ENCODE results near the gene FAM181A. TPM values are rescaled to one million over a fixed set of nuclear protein-coding genes. Genes with fewer than 3 reads are reported as not detected.

The FAM181A gene
- total RNA-seq, 4 donors from 2014 or later = not detected

DNA sequence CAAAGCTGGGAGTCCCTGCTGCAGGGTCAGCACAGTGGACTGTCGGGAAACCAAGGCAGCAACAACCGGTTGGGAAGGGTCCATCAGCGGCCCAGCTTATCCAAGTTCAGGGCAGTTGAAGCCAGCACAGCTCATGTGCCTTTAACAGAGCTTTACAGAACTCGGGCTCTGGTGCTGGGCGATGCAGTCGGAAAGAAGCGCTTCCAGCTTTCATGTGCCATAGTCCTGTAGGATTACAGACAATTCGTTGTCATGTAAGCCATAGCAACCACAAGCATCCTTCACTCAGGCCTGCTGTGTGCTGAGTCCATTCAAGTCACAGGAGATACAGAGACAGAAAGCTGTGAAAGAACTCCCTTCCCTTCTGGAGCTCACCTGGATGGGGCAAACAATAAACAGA, 3.5 kb upstream of the FAM181A start:
- intact Hi-C loops (cut with DNase I; ENCODE audit: low total_unique reads) = no loop called here
- 87 to 88% methylated on average over 8 of the region's 8 CpGs for WGBS, 2 donors
- H3K4me3 ChIP-seq (ENCODE audit: low read depth, poor library complexity, severe bottlenecking) = no peak overlapping the region
- no peak for TF ChIP-seq POLR2A (IDR thresholded peaks at IDR 0.05)
- TF ChIP-seq, protein P1, sequence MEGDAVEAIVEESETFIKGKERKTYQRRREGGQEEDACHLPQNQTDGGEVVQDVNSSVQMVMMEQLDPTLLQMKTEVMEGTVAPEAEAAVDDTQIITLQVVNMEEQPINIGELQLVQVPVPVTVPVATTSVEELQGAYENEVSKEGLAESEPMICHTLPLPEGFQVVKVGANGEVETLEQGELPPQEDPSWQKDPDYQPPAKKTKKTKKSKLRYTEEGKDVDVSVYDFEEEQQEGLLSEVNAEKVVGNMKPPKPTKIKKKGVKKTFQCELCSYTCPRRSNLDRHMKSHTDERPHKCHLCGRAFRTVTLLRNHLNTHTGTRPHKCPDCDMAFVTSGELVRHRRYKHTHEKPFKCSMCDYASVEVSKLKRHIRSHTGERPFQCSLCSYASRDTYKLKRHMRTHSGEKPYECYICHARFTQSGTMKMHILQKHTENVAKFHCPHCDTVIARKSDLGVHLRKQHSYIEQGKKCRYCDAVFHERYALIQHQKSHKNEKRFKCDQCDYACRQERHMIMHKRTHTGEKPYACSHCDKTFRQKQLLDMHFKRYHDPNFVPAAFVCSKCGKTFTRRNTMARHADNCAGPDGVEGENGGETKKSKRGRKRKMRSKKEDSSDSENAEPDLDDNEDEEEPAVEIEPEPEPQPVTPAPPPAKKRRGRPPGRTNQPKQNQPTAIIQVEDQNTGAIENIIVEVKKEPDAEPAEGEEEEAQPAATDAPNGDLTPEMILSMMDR (IDR thresholded peaks at IDR 0.05) = no peak
- DNase-seq (ENCODE audit: low spot score in 2 of 2) = no peak

DNA sequence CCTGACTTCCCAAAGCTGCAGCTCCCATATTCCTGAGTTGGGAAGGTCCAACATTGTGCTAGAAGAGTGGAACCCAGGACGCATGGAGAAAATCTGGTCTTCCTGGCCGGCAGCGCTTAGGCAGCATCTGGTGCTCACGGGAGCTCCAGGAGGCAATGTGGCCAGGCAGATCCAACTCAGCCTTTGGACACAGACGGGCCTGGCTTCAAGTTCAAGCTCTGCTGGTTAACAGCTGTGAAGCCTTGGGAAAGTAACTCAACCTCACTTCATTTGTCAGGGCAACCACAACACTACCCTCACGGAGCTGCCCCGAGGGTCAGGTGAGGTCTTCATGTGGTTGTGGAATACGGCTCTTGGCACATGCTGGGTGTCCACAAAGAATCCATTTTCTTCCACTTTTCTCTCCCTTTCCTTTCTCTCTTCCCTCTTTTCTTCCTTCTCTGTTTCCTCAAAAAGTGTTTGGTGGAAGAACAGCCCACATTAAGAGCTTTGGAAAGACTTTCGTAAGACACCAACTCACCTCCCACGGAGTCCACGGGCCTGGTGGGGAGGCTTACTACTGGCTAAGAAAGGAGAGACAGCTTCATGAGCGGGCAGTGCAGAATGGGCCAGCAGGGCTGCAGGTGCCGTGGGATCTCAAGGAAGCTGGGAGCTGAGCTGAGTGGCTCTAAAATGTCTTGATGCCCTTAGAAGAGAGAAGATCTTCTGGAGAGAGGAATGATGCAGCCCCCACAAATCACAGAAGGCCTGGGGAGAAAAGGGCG, 2.4 kb upstream of the FAM181A start:
- no peak overlapping the region for H3K4me3 ChIP-seq (ENCODE audit: low read depth, poor library complexity, severe bottlenecking)
- no peak for DNase-seq (ENCODE audit: low spot score in 2 of 2)
- no peak for TF ChIP-seq POLR2A (IDR thresholded peaks at IDR 0.05)
- TF ChIP-seq, protein P1 (IDR thresholded peaks at IDR 0.05) = no peak
- intact Hi-C loops (cut with DNase I; ENCODE audit: low total_unique reads) = no loop called here
- WGBS, 2 donors = 88 to 92% methylated on average over 13 to 14 of the region's 14 CpGs

DNA sequence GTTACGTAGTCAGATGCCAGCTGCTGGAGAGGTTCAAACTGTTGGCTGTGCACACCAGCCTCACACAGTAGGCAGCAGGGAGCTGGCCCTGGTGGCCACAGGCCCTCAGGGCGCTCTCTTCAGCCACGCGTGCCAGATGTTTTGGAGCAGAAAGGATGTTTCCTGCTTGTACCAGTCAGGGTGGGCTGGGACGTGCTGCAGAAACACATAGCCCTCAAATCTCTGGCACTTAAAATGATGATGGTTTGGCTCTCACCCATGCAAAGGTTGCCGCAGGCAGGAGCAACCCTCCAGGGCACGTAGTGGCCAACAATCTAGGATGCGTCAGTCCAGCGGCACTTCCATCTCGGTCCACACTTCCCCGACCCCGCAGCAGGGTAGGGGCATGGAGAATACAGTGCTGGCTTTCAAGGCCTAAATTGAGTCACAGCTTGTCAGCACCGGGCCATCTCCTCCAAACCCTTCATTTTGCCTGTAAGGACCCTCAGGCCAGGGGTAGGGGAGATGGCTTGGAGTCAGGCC, 1.7 kb upstream of the FAM181A start:
- WGBS, 2 donors = 83 to 87% methylated on average over 13 of the region's 13 CpGs
- no peak overlapping the region for H3K4me3 ChIP-seq (ENCODE audit: low read depth, poor library complexity, severe bottlenecking)
- intact Hi-C loops (cut with DNase I; ENCODE audit: low total_unique reads) = no loop called here
- DNase-seq (ENCODE audit: low spot score in 2 of 2) = no peak
- TF ChIP-seq, protein P1 (IDR thresholded peaks at IDR 0.05) = no peak
- no peak for TF ChIP-seq POLR2A (IDR thresholded peaks at IDR 0.05)

DNA sequence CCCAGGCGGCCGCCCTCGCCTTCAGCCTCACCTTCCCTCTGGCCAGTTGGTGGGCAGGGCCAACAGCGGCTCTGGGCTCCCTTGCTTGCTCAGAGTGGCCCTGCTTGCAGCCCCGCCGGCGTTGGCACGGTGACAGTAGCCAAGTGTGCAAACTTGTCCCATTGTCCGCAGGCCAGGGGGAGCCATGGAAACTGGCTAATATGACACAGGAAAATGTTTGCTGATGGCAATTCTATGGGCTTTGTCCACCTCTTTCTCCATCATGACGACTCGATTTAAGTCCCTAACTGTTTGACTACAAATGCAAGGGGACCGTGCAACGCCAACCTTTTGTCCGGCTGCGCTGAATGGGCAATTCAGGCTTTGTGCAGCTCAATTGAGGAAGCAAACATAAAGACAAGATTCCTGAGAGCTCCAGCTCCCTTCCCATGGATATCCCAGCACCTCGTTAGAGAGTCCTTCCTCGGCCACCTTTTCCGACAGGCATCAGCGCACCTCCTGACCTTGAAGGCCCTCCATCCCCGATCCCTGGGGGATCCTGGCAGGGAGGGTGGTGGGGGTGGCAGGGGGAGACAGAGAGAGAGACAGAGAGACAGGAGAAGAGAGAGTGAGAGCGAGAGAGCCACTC, 785 bp upstream of the FAM181A start:
- H3K4me3 ChIP-seq (ENCODE audit: low read depth, poor library complexity, severe bottlenecking) = no peak overlapping the region
- intact Hi-C loops (cut with DNase I; ENCODE audit: low total_unique reads) = no loop called here
- DNase-seq (ENCODE audit: low spot score in 2 of 2) = no peak
- TF ChIP-seq POLR2A (IDR thresholded peaks at IDR 0.05) = no peak
- TF ChIP-seq, protein P1 (IDR thresholded peaks at IDR 0.05) = no peak
- 69 to 76% methylated on average over 21 of the region's 21 CpGs for WGBS, 2 donors

DNA sequence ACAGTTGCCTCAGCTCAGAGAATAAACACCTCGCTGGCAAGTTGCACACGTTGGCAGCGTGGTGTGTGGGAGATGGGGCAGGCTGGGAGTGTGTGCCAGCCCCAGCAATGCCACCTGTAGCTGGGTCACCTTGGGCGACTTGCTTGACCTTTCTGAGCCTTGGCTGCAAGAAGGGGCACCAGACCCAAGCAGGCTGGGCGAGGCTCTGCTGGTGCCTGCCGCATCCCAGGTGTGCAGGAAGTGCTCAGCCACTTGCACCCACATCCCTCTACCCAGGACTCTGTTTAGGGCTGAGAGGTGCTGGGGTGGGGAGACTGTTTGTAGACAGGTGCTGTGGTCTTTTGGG, 629 bp downstream of the FAM181A start:
- TF ChIP-seq, protein P1 (IDR thresholded peaks at IDR 0.05) = no peak
- TF ChIP-seq POLR2A (IDR thresholded peaks at IDR 0.05) = no peak
- 55 to 70% methylated on average over 4 to 6 of the region's 6 CpGs for WGBS, 2 donors
- no peak overlapping the region for H3K4me3 ChIP-seq (ENCODE audit: low read depth, poor library complexity, severe bottlenecking)
- intact Hi-C loops (cut with DNase I; ENCODE audit: low total_unique reads) = no loop called here
- DNase-seq (ENCODE audit: low spot score in 2 of 2) = no peak

Data from lower leg skin (tissue), 4 donors.